Peyer's patch (tissue), 4 donors: ENCODE measurements around the gene SCML2. TPM values are rescaled to one million over a fixed set of nuclear protein-coding genes. Genes with fewer than 3 reads are reported as not detected.

ENCODE experiments used
- DNase-seq, 3 donors: peaks; one replicate each; pipeline ENCODE4 v3.0.0-alpha.2; 2017 to 2019
- H3K27ac ChIP-seq, 4 donors: fragments of 200-600 bp; sonication (generic); one replicate each; pipeline ENCODE4 v1.5.1; 2016 to 2019
- H3K27me3 ChIP-seq, 2 donors: fragments of 200-600 bp; sonication (generic); one replicate each; pipeline ENCODE4 v1.5.1; 2019
- H3K36me3 ChIP-seq, 3 donors: fragments of 200-600 bp; sonication (generic); one replicate each; pipeline ENCODE4 v1.5.1; 2016 to 2019
- H3K4me1 ChIP-seq, 4 donors: fragments of 200-600 bp; sonication (generic); one replicate each; pipeline ENCODE4 v1.5.1; 2016 to 2019
- H3K4me3 ChIP-seq, 4 donors: fragments of 200-600 bp; sonication (generic); 1 replicate in 3 of 4; 2 replicates in 1 of 4; pipeline ENCODE4 v1.5.1; 2016 to 2019; ENCODE audit warnings: mild to moderate bottlenecking in 1 of 4
- H3K9me3 ChIP-seq, 4 donors: fragments of 200-600 bp; sonication (generic); one replicate each; pipeline ENCODE4 v1.5.1; 2016 to 2019; ENCODE audit warnings: mild to moderate bottlenecking in 1 of 4
- CTCF ChIP-seq, 6 experiments: fragments of 450-650 bp in 4 of 6; fragments of 200-600 bp in 2 of 6; sonication (generic) in 1 of 6; IDR thresholded peaks; one replicate each; pipeline ENCODE4 v1.5.1; 2017 to 2019; ENCODE audit warnings: antibody characterized with exemption in 6 of 6, mild to moderate bottlenecking in 3 of 6, moderate library complexity in 1 of 6
- POLR2A ChIP-seq, 2 donors: fragments of 450-650 bp; IDR thresholded peaks; one replicate each; pipeline ENCODE4 v1.5.1; 2017; ENCODE audit warnings: antibody characterized with exemption in 2 of 2, mild to moderate bottlenecking in 2 of 2, moderate library complexity in 2 of 2
- small RNA-seq, 2 donors: library from RNA; depleted of rRNA; stranded (forward); fragments of <200 nt; gene quantifications; one replicate each; pipeline ENCODE3, GENCODE V24; 2016
- total RNA-seq, 4 donors: library from RNA; depleted of rRNA; stranded (reverse); fragments of >200 nt; gene quantifications; one replicate each; pipeline ENCODE4 v1.1.0, GENCODE V29; 2016

Gene SCML2
- total RNA-seq, 4 donors from 2014 or later: 0.35 to 0.47 (median 0.40) TPM; not detected in 1

- H3K9me3 ChIP-seq: no peaks in the 10 kb centered on the region
- no peaks in the 10 kb centered on the region for H3K36me3 ChIP-seq
- no peak within 1 kb of the TSS for H3K27ac ChIP-seq
- H3K27me3 ChIP-seq: no peaks in the 10 kb centered on the region
- H3K4me1 ChIP-seq: no peaks in the 10 kb centered on the region
- no peak for DNase-seq
- no peak within 1 kb of the TSS for H3K4me3 ChIP-seq
- TF ChIP-seq CTCF (IDR thresholded peaks at IDR 0.05) (no peak), POLR2A (IDR thresholded peaks at IDR 0.05) (no peak)
Observed at GRCh38 chrX:18220786-18221185, 133.7 kb downstream of the SCML2 start, which contains the start of gene BEND2. Gene BEND2 (minus strand): TSS chrX:18220886. CDS start chrX:18220750, 136 bp downstream.

GRCh38 chrX:18210470-18210869 is 144.0 kb downstream of the SCML2 start:
- no peak overlapping the region for H3K27ac ChIP-seq
- H3K27me3 ChIP-seq: no peaks in the 10 kb centered on the region
- H3K36me3 ChIP-seq: no peaks in the 10 kb centered on the region
- H3K9me3 ChIP-seq: no peaks in the 10 kb centered on the region
- peak in 3 of 6 experiments; percentile 16 to 27 (median 25) for TF ChIP-seq CTCF (IDR thresholded peaks at IDR 0.05)
- TF ChIP-seq POLR2A (IDR thresholded peaks at IDR 0.05): no peak
- no peak for DNase-seq
- no peak overlapping the region for H3K4me3 ChIP-seq
- H3K4me1 ChIP-seq: no peaks in the 10 kb centered on the region

- no peaks in the 10 kb centered on the region for H3K4me1 ChIP-seq
- TF ChIP-seq CTCF (IDR thresholded peaks at IDR 0.05) (no peak), POLR2A (IDR thresholded peaks at IDR 0.05) (no peak)
Observed at GRCh38 chrX:18206657-18207056, 147.8 kb downstream of the SCML2 start.

GRCh38 chrX:18203631-18204030 is 150.9 kb downstream of the SCML2 start:
- no peaks in the 10 kb centered on the region for H3K9me3 ChIP-seq
- H3K27me3 ChIP-seq: no peaks in the 10 kb centered on the region
- no peak for TF ChIP-seq CTCF (IDR thresholded peaks at IDR 0.05)
- TF ChIP-seq POLR2A (IDR thresholded peaks at IDR 0.05): no peak

More at GRCh38 chrX:18206657-18207056, 147.8 kb downstream of the SCML2 start:
- Histone ChIP-seq H3K4me3 (no peak overlapping the region), H3K36me3 (no peaks in the 10 kb centered on the region), H3K27me3 (no peaks in the 10 kb centered on the region), H3K9me3 (no peaks in the 10 kb centered on the region), H3K27ac (no peak overlapping the region)
- DNase-seq: no peak

GRCh38 chrX:18194688-18195087 is 159.8 kb downstream of the SCML2 start:
- Histone ChIP-seq H3K27me3 (no peaks in the 10 kb centered on the region), H3K9me3 (no peaks in the 10 kb centered on the region), H3K4me1 (no peaks in the 10 kb centered on the region), H3K27ac (no peak overlapping the region), H3K36me3 (no peaks in the 10 kb centered on the region), H3K4me3 (no peak overlapping the region)
- TF ChIP-seq CTCF (IDR thresholded peaks at IDR 0.05) (no peak), POLR2A (IDR thresholded peaks at IDR 0.05) (no peak)
- DNase-seq: no peak

More at GRCh38 chrX:18203631-18204030, 150.9 kb downstream of the SCML2 start:
- H3K4me3 ChIP-seq: no peak overlapping the region
- no peaks in the 10 kb centered on the region for H3K36me3 ChIP-seq
- no peaks in the 10 kb centered on the region for H3K4me1 ChIP-seq
- DNase-seq: no peak
- no peak overlapping the region for H3K27ac ChIP-seq

Small RNA genes lying within 50 kb of the gene (small RNA-seq; reads per million reads assigned to genes)
- 0 reads per million in 2 donors for gene RF00019
- gene TMSB10P2: 0 reads per million in 2 donors

Other genes starting within 250 kb of the SCML2 start
- not detected for gene BEND2, start 133.8 kb downstream of the SCML2 start, total RNA-seq
- 1 to 10 TPM; 1.4 to 3.3 (median 2.5) TPM for gene CDKL5, start 70.9 kb upstream of the SCML2 start, total RNA-seq